H1 (cell line): ENCODE results near the gene SLC1A2. TPM values are rescaled to one million over a fixed set of nuclear protein-coding genes. Genes with fewer than 3 reads are reported as not detected.

Source experiments
- CHD7 ChIP-seq: fragments of 300-600 bp; sonication (generic); IDR thresholded peaks from 2 replicates; pipeline ENCODE4 v1.7.1; 2012; ENCODE audit warnings: low read length, moderate library complexity, mild to moderate bottlenecking, inconsistent platforms; ENCODE audit not compliant: insufficient replicate concordance
- CTCF ChIP-seq, 3 experiments: IDR thresholded peaks; 1 replicate in 2 of 3; 2 replicates in 1 of 3; pipeline versions ENCODE4 v1.5.1 to v1.6.1; 2011; ENCODE audit warnings: low read length in 3 of 3, mild to moderate bottlenecking in 3 of 3, inconsistent platforms in 2 of 3, low read depth in 1 of 3, moderate library complexity in 1 of 3; ENCODE audit not compliant: insufficient read depth in 1 of 3; ENCODE audit errors: control extremely low read depth in 1 of 3
- HDAC6 ChIP-seq: IDR thresholded peaks from one replicate; pipeline ENCODE4 v1.7.1; 2012; ENCODE audit warnings: low read depth, mild to moderate bottlenecking, inconsistent platforms, low read length, moderate library complexity
- RAD21 ChIP-seq, 2 experiments: IDR thresholded peaks in 1 of 2; conservative IDR thresholded peaks in 1 of 2; 2 replicates each; pipeline ENCODE4 v1.6.1; 2011; ENCODE audit warnings: low read depth in 2 of 2, low read length in 2 of 2, improper control_type of control experiment in 1 of 2, inconsistent platforms in 1 of 2, mild to moderate bottlenecking in 1 of 2, moderate library complexity in 1 of 2
- polyA plus RNA-seq, 7 experiments: library from polyadenylated mRNA; depleted of rRNA in 3 of 7; stranded (reverse) in 5 of 7; unstranded in 2 of 7; fragments of >200 nt in 5 of 7; fragments of 200-250 nt in 2 of 7; gene quantifications; 1 replicate in 5 of 7; 2 replicates in 1 of 7; 4 replicates in 1 of 7; pipeline versions ENCODE4 v1.2.1 to v1.2.3, GENCODE V29; 2011 to 2013; ENCODE audit warnings: missing spikeins in 2 of 7, mixed read lengths in 2 of 7
- total RNA-seq: library from RNA; stranded (reverse); fragmentation: NEBNext Ultra II Directional; extraction: Animal tissue kit (Norgen Biotek cat#: 25700); gene quantifications from 2 replicates; pipeline ENCODE4 v1.2.1, GENCODE V29; 2021

Gene SLC1A2
- total and polyA plus RNA-seq, 2 of the 8 experiments (the other 6 are each of a cell fraction or from before 2014, with no cell fraction given), result 0.57 to 1.2 TPM

DNA sequence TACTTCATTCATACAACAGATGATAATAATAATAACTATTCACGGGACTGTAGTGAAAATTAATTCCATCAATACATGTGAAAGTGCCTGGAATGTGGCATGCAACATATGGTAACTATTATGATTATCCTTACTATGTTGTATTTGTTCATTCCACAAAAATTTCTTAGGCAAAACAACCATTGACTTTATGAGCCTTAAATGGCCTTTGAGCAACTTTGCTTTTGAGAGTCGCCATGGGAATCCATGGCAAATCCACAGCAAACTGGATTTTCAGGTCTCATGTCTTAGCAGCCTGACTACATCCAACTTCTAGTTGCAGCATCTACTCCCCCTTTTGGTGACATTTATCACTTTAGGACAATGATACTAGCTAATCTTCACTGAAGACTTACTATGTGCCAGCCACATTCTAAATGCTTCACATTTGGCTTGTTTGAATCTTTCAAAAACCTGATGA, 56.8 kb downstream of the SLC1A2 start (continued):
- TF ChIP-seq CHD7 (no peak), RAD21 (IDR thresholded peaks at IDR 0.05 in 1 of 2, conservative IDR thresholded peaks at IDR 0.05 in 1 of 2; ENCODE audit: low read depth in 2 of 2, low read length in 2 of 2) (peak; percentile 16 to 27; a peak in 3 of 4 replicates), CTCF (IDR thresholded peaks at IDR 0.05; ENCODE audit: control extremely low read depth in 1 of 3, insufficient read depth in 1 of 3, low read depth in 1 of 3, low read length in 3 of 3) (peak in 1 of 3 experiments; percentile 35; a peak in 1 of 4 replicates), HDAC6 (no peak)
